ENCODE data around the gene IDE. TPM values are rescaled to one million over a fixed set of nuclear protein-coding genes. Genes with fewer than 3 reads are reported as not detected.
"Not testable (repeated sequence)": the region's sequence is repeated elsewhere in the genome, so short reads cannot be mapped to it uniquely, and the experiment has no call there.

Gene IDE
- total RNA-seq, 1 donor from 2014 or later: 25.7 TPM

GRCh38 chr10:92410501-92410900 is 163.4 kb downstream of the IDE start:
- no peak for TF ChIP-seq CTCF (IDR thresholded peaks at IDR 0.05; ENCODE audit: insufficient read depth, low read length, poor library complexity, severe bottlenecking)
- no peak for DNase-seq (ENCODE audit: low read depth)
- Histone ChIP-seq H3K4me3 (ENCODE audit: low read depth, low read length) (no peak overlapping the region), H3K27me3 (ENCODE audit: control insufficient read depth, insufficient read depth, low read length) (no peaks in the 10 kb centered on the region), H3K36me3 (ENCODE audit: control insufficient read depth, insufficient read depth, low read length) (no peaks in the 10 kb centered on the region)

- H3K36me3 ChIP-seq (ENCODE audit: control insufficient read depth, insufficient read depth, low read length): no peaks in the 10 kb centered on the region
- TF ChIP-seq CTCF (IDR thresholded peaks at IDR 0.05; ENCODE audit: insufficient read depth, low read length, poor library complexity, severe bottlenecking): no peak
- no peaks in the 10 kb centered on the region for H3K27me3 ChIP-seq (ENCODE audit: control insufficient read depth, insufficient read depth, low read length)
- H3K4me3 ChIP-seq (ENCODE audit: low read depth, low read length): no peak overlapping the region
- no peak for DNase-seq (ENCODE audit: low read depth)
Observed at GRCh38 chr10:92408017-92408361, 165.9 kb downstream of the IDE start.

- TF ChIP-seq CTCF (IDR thresholded peaks at IDR 0.05; ENCODE audit: insufficient read depth, low read length, poor library complexity, severe bottlenecking): no peak
- no peaks in the 10 kb centered on the region for H3K36me3 ChIP-seq (ENCODE audit: control insufficient read depth, insufficient read depth, low read length)
- H3K27me3 ChIP-seq (ENCODE audit: control insufficient read depth, insufficient read depth, low read length): no peaks in the 10 kb centered on the region
- no peak overlapping the region for H3K4me3 ChIP-seq (ENCODE audit: low read depth, low read length)
- no peak for DNase-seq (ENCODE audit: low read depth)
Observed at GRCh38 chr10:92407305-92408016, 166.4 kb downstream of the IDE start.

- no peaks in the 10 kb centered on the region for H3K36me3 ChIP-seq (ENCODE audit: control insufficient read depth, insufficient read depth, low read length)
- H3K4me3 ChIP-seq (ENCODE audit: low read depth, low read length): no peak overlapping the region
- H3K27me3 ChIP-seq (ENCODE audit: control insufficient read depth, insufficient read depth, low read length): no peaks in the 10 kb centered on the region
- DNase-seq (ENCODE audit: low read depth): no peak
- no peak for TF ChIP-seq CTCF (IDR thresholded peaks at IDR 0.05; ENCODE audit: insufficient read depth, low read length, poor library complexity, severe bottlenecking)
Observed at GRCh38 chr10:92405419-92405924, 168.4 kb downstream of the IDE start.

GRCh38 chr10:92404612-92405418 is 169.1 kb downstream of the IDE start:
- H3K27me3 ChIP-seq (ENCODE audit: control insufficient read depth, insufficient read depth, low read length): no peaks in the 10 kb centered on the region
- no peaks in the 10 kb centered on the region for H3K36me3 ChIP-seq (ENCODE audit: control insufficient read depth, insufficient read depth, low read length)
- DNase-seq (ENCODE audit: low read depth): no peak
- no peak for TF ChIP-seq CTCF (IDR thresholded peaks at IDR 0.05; ENCODE audit: insufficient read depth, low read length, poor library complexity, severe bottlenecking)
- no peak overlapping the region for H3K4me3 ChIP-seq (ENCODE audit: low read depth, low read length)

GRCh38 chr10:92402234-92402633 is 171.7 kb downstream of the IDE start:
- not testable (repeated sequence) for DNase-seq (ENCODE audit: low read depth); H3K27me3 ChIP-seq (ENCODE audit: control insufficient read depth, insufficient read depth, low read length); H3K36me3 ChIP-seq (ENCODE audit: control insufficient read depth, insufficient read depth, low read length); H3K4me3 ChIP-seq (ENCODE audit: low read depth, low read length)
